K562 (cell line): ENCODE data around the gene SPPL3. TPM values are rescaled to one million over a fixed set of nuclear protein-coding genes. Genes with fewer than 3 reads are reported as not detected.
A peak's percentile ranks its signal among the peaks of the same experiment; 100 is the strongest.

Experiments
- CREM ChIP-seq: IDR thresholded peaks from 2 replicates; pipeline ENCODE4 v1.6.1; 2014; ENCODE audit warnings: antibody characterized with exemption, low read depth
- EWSR1 ChIP-seq: fragments of 450-650 bp; IDR thresholded peaks from 2 replicates; pipeline ENCODE4 v1.6.1; 2018; ENCODE audit warnings: borderline replicate concordance, mild to moderate bottlenecking, low read depth, moderate library complexity; ENCODE audit not compliant: partially characterized antibody
- FOXA3 ChIP-seq, 2 experiments: fragments of 450-650 bp in 1 of 2; sonication (generic) in 1 of 2; formaldehyde crosslinking; IDR thresholded peaks in 1 of 2; conservative IDR thresholded peaks in 1 of 2; 2 replicates each; pipeline versions ENCODE4 v1.4.0 to v1.8.0; 2020 to 2022; ENCODE audit warnings: mild to moderate bottlenecking in 2 of 2, missing genetic modification reagents in 1 of 2
- HDAC6 ChIP-seq: IDR thresholded peaks from 2 replicates; pipeline ENCODE4 v1.6.1; 2012; ENCODE audit warnings: low read depth, mild to moderate bottlenecking, control low read depth, inconsistent platforms, low read length, moderate library complexity
- HNRNPH1 ChIP-seq: fragments of 200-400 bp; formaldehyde crosslinking; optimal IDR thresholded peaks from 2 replicates; pipeline ENCODE3; 2017; ENCODE audit warnings: low read depth, mild to moderate bottlenecking, low read length, moderate library complexity
- HNRNPLL ChIP-seq: fragments of 200-400 bp; formaldehyde crosslinking; IDR thresholded peaks from 2 replicates; pipeline ENCODE4 v1.6.1; 2017; ENCODE audit warnings: low read length, low read depth, mild to moderate bottlenecking; ENCODE audit not compliant: poor library complexity, severe bottlenecking
- KAT8 ChIP-seq: fragments of 450-650 bp; IDR thresholded peaks from 2 replicates; pipeline ENCODE4 v1.6.1; 2016; ENCODE audit warnings: low read depth, mild to moderate bottlenecking
- KDM2B ChIP-seq: fragments of 250-450 bp; sonication (Bioruptor Pico); IDR thresholded peaks from 2 replicates; pipeline ENCODE4 v1.8.0; 2021; ENCODE audit warnings: mild to moderate bottlenecking, moderate library complexity
- NCOA2 ChIP-seq, 2 experiments: fragments of 450-650 bp; IDR thresholded peaks; 2 replicates each; pipeline ENCODE4 v1.6.1; 2018; ENCODE audit warnings: mild to moderate bottlenecking in 2 of 2, moderate library complexity in 1 of 2; ENCODE audit not compliant: partially characterized antibody in 2 of 2
- NEUROD1 ChIP-seq: fragments of 150-350 bp; IDR thresholded peaks from 2 replicates; pipeline ENCODE4 v1.6.1; 2014; ENCODE audit warnings: borderline replicate concordance, low read length, low read depth; ENCODE audit not compliant: partially characterized antibody
- RBM22 ChIP-seq: fragments of 200-400 bp; formaldehyde crosslinking; IDR thresholded peaks from 2 replicates; pipeline ENCODE4 v1.6.1; 2018; ENCODE audit warnings: low read length, low read depth; ENCODE audit not compliant: poor library complexity, severe bottlenecking
- SAP30 ChIP-seq: fragments of 200-600 bp; sonication (generic); IDR thresholded peaks from 2 replicates; pipeline ENCODE4 v1.6.1; 2012; ENCODE audit warnings: borderline replicate concordance, low read depth, mild to moderate bottlenecking, moderate library complexity, low read length, control low read depth, inconsistent platforms; ENCODE audit not compliant: insufficient read depth, poor library complexity, severe bottlenecking
- TOE1 ChIP-seq, 2 experiments: fragments of 450-650 bp in 1 of 2; sonication (generic) in 1 of 2; formaldehyde crosslinking in 1 of 2; IDR thresholded peaks; 2 replicates each; pipeline versions ENCODE4 v1.7.1 to v1.8.0; 2016 to 2022; ENCODE audit warnings: borderline replicate concordance in 2 of 2, mild to moderate bottlenecking in 2 of 2, antibody characterized with exemption in 1 of 2, inconsistent platforms in 1 of 2, low read depth in 1 of 2, missing genetic modification reagents in 1 of 2, moderate library complexity in 1 of 2
- ZNF239 ChIP-seq: fragments of 250-450 bp; sonication (Bioruptor Pico); IDR thresholded peaks from 2 replicates; pipeline ENCODE4 v1.4.0; 2020; ENCODE audit warnings: mild to moderate bottlenecking
- ZNF551 ChIP-seq: fragments of 250-450 bp; sonication (Bioruptor Pico); IDR thresholded peaks from 2 replicates; pipeline ENCODE4 v1.5.0; 2021; ENCODE audit warnings: mild to moderate bottlenecking, moderate library complexity
- polyA plus RNA-seq, 8 experiments: library from polyadenylated mRNA; depleted of rRNA in 4 of 8; stranded (reverse) in 5 of 8; unstranded in 3 of 8; fragments of >200 nt; fragmentation: Nextera tagmentation in 2 of 8; fragmentation: Illumina TruSeq in 1 of 8; extraction: Ambion mirVana in 2 of 8; extraction: Trizol in 1 of 8; gene quantifications; 2 replicates each; pipeline versions ENCODE4 v1.2.1 to v1.2.3, GENCODE V29; 2011 to 2014; ENCODE audit warnings: inconsistent platforms in 1 of 8, missing spikeins in 1 of 8
- total RNA-seq, 7 experiments: library from RNA; depleted of rRNA in 6 of 7; stranded (reverse); fragments of >200 nt in 6 of 7; fragmentation: Illumina TruSeq in 2 of 7; extraction: Trizol in 2 of 7; gene quantifications; 2 replicates each; pipeline versions ENCODE4 v1.2.1 to v1.2.3, GENCODE V29; 2011 to 2021; ENCODE audit warnings: low replicate concordance in 1 of 7
- TF ChIP-seq, protein P1 (sequence below), 2 experiments: fragments of 250-450 bp in 1 of 2; fragments of 450-650 bp in 1 of 2; sonication (Bioruptor Pico) in 1 of 2; IDR thresholded peaks; 2 replicates each; pipeline versions ENCODE4 v1.6.1 to v1.8.0; 2016 to 2021; ENCODE audit warnings: mild to moderate bottlenecking in 2 of 2, moderate library complexity in 2 of 2, missing compliant biosample characterization in 1 of 2, missing genetic modification characterization in 1 of 2
- TF ChIP-seq, protein P2 (sequence below): sonication (generic); formaldehyde crosslinking; IDR thresholded peaks from 2 replicates; pipeline ENCODE4 v1.9.0; 2022; ENCODE audit warnings: mild to moderate bottlenecking, missing genetic modification reagents
- TF ChIP-seq, protein P3 (sequence below): fragments of 250-450 bp; sonication (Bioruptor Pico); IDR thresholded peaks from 2 replicates; pipeline ENCODE4 v1.8.0; 2022; ENCODE audit warnings: inconsistent platforms, mild to moderate bottlenecking, moderate library complexity, borderline replicate concordance
- TF ChIP-seq, protein P4 (sequence below): fragments of 250-450 bp; sonication (Bioruptor Pico); IDR thresholded peaks from 2 replicates; pipeline ENCODE4 v1.4.0; 2020; ENCODE audit warnings: mild to moderate bottlenecking, moderate library complexity

SPPL3 gene
- total and polyA plus RNA-seq, 9 of the 15 experiments (the other 6 are each of a cell fraction or from before 2014, with no cell fraction given) = 2.9 to 32.1 (median 7.1) TPM

DNA sequence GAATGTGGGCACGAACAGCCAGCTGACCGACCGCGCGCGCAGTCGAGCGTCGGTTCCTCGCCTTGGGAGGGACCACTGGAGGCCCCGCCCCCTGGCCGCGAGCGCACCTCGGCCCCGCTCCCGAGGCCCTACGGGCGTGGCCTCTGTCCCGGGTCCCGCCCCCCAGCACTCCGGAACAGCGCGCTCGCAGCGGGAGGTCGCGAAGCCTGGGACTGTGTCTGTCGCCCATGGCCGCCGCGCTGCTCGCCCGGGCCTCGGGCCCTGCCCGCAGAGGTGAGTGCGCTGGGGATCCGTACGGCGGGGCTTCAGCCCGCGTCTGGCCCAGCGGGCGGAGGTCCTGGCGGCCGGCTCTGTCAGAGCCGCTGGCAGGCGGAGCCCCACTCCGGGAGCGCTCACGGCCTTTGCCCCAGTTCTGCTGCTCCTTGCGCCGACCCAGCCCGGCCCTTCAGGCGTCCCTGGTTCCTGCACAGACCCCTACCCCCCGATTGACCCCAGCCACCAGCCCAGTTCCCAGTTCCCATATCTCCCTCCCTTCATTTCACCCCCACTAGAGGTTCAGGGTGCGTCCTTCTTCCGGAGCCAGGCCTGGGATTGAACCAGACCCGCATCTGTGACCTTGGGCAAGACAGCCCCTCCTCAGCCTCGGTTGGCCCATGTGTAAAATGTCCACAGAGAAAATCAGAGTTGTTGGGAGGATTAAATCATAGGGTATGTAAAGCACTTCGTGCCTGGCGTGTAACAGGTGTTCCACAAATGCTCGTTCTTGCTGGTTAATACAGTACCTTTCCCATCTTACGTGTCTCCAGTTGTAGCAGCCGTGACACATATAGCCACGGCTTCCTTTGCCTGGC, 178.3 kb downstream of the SPPL3 start, which contains the start of gene ACADS (continued):
- TF ChIP-seq, protein P1, sequence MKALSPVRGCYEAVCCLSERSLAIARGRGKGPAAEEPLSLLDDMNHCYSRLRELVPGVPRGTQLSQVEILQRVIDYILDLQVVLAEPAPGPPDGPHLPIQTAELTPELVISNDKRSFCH (CRISPR knock-in tag; IDR thresholded peaks at IDR 0.05) = no peak
- TF ChIP-seq, protein P1 (tag; IDR thresholded peaks at IDR 0.05) = no peak
- peak; percentile 68; the same call in 1 of the 2 replicates for TF ChIP-seq KDM2B
- no peak for TF ChIP-seq ZNF551
- TF ChIP-seq ZNF239 (CRISPR knock-in tag) = no peak
- TF ChIP-seq, protein P2, sequence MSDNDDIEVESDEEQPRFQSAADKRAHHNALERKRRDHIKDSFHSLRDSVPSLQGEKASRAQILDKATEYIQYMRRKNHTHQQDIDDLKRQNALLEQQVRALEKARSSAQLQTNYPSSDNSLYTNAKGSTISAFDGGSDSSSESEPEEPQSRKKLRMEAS = peak; percentile 51; the same call in 1 of the 2 replicates
- no peak for TF ChIP-seq RBM22
- TF ChIP-seq SAP30 = peak; percentile 27
- no peak for TF ChIP-seq TOE1 (IDR thresholded peaks at IDR 0.05; ENCODE audit: borderline replicate concordance)
- no peak for TF ChIP-seq TOE1 (CRISPR knock-in tag; IDR thresholded peaks at IDR 0.05; ENCODE audit: borderline replicate concordance, low read depth)
- no peak for TF ChIP-seq EWSR1
- peak; percentile 25 for TF ChIP-seq HNRNPLL
- no peak for TF ChIP-seq KAT8
- no peak for TF ChIP-seq HNRNPH1
- TF ChIP-seq, protein P3, sequence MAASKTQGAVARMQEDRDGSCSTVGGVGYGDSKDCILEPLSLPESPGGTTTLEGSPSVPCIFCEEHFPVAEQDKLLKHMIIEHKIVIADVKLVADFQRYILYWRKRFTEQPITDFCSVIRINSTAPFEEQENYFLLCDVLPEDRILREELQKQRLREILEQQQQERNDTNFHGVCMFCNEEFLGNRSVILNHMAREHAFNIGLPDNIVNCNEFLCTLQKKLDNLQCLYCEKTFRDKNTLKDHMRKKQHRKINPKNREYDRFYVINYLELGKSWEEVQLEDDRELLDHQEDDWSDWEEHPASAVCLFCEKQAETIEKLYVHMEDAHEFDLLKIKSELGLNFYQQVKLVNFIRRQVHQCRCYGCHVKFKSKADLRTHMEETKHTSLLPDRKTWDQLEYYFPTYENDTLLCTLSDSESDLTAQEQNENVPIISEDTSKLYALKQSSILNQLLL (CRISPR knock-in tag) = no peak
- TF ChIP-seq CREM = peak; percentile 35; the same call in 1 of the 2 replicates
- TF ChIP-seq, protein P4, sequence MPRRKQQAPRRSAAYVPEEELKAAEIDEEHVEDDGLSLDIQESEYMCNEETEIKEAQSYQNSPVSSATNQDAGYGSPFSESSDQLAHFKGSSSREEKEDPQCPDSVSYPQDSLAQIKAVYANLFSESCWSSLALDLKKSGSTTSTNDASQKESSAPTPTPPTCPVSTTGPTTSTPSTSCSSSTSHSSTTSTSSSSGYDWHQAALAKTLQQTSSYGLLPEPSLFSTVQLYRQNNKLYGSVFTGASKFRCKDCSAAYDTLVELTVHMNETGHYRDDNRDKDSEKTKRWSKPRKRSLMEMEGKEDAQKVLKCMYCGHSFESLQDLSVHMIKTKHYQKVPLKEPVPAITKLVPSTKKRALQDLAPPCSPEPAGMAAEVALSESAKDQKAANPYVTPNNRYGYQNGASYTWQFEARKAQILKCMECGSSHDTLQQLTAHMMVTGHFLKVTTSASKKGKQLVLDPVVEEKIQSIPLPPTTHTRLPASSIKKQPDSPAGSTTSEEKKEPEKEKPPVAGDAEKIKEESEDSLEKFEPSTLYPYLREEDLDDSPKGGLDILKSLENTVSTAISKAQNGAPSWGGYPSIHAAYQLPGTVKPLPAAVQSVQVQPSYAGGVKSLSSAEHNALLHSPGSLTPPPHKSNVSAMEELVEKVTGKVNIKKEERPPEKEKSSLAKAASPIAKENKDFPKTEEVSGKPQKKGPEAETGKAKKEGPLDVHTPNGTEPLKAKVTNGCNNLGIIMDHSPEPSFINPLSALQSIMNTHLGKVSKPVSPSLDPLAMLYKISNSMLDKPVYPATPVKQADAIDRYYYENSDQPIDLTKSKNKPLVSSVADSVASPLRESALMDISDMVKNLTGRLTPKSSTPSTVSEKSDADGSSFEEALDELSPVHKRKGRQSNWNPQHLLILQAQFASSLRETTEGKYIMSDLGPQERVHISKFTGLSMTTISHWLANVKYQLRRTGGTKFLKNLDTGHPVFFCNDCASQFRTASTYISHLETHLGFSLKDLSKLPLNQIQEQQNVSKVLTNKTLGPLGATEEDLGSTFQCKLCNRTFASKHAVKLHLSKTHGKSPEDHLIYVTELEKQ (CRISPR knock-in tag) = no peak
- no peak for TF ChIP-seq NEUROD1
- TF ChIP-seq NCOA2 (IDR thresholded peaks at IDR 0.05; ENCODE audit: partially characterized antibody in 2 of 2) = no peak
- TF ChIP-seq FOXA3 (CRISPR knock-in tag; conservative IDR thresholded peaks at IDR 0.05 in 1 of 2, IDR thresholded peaks at IDR 0.05 in 1 of 2) = no peak
- TF ChIP-seq HDAC6 = no peak
